Neural crest cell (in vitro differentiated cells): Measurements from ENCODE around the gene FSCN2. TPM values are rescaled to one million over a fixed set of nuclear protein-coding genes. Genes with fewer than 3 reads are reported as not detected.

Experiments used
- DNase-seq: peaks from one replicate; pipeline ENCODE4 v3.0.0; 2021; ENCODE audit warnings: low read depth, mixed read lengths, low spot score
- H3K27ac Mint-ChIP-seq: one replicate; pipeline ENCODE4 v1.8.0; 2021; ENCODE audit warnings: mild to moderate bottlenecking, mixed read lengths; ENCODE audit not compliant: unreplicated experiment
- H3K27me3 Mint-ChIP-seq: 2 replicates; pipeline ENCODE4 v1.8.0; 2021; ENCODE audit warnings: low read depth, mild to moderate bottlenecking, mixed read lengths
- H3K36me3 Mint-ChIP-seq: 2 replicates; pipeline ENCODE4 v1.8.0; 2021; ENCODE audit warnings: low read depth, mild to moderate bottlenecking, mixed read lengths
- H3K4me1 Mint-ChIP-seq: 2 replicates; pipeline ENCODE4 v1.8.0; 2021; ENCODE audit warnings: mixed read lengths
- H3K4me3 Mint-ChIP-seq: one replicate; pipeline ENCODE4 v1.8.0; 2021; ENCODE audit warnings: mild to moderate bottlenecking, mixed read lengths
- H3K9me3 Mint-ChIP-seq: 2 replicates; pipeline ENCODE4 v1.8.0; 2021; ENCODE audit warnings: mixed read lengths
- total RNA-seq: library from RNA; stranded (reverse); gene quantifications from 2 replicates; pipeline ENCODE4 v1.2.1, GENCODE V29; 2021
- TF ChIP-seq, protein P1 (sequence below): fragments of 200-600 bp; sonication (generic); conservative IDR thresholded peaks from 2 replicates; pipeline ENCODE4 v1.5.0; 2021; ENCODE audit warnings: antibody characterized with exemption, mild to moderate bottlenecking

The FSCN2 gene
- total RNA-seq, 1 donor from 2014 or later = 0.56 TPM

DNA sequence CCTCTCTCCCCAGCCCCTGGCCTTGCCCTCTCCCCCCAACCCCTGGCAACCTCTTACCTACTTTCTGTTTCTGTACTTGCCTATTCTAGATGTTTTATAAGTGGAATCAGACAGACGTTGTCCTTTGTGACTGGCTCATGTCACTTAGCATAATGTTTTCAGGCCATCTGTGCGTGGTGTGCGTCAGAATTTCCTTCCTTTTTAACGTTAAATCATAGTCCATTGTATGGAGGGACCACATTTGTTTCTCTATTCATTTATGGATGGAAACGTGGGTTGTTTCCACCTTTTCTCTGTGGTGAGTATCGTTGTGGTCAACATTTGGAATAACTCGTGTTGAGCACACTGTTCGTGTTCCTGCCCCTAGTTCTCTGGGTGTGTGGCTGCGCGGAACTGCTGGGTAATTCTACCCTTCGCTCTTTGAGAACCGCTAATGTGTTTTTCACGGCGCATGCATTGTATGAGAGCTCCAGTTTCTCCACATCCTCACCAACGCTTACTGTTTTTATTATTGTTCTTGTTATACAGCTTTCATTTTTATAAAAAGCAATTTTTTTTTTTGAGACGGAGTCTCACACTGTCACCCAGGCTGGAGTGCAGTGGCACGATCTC is 41.9 kb upstream of the FSCN2 start:
- H3K4me1 Mint-ChIP-seq = peaks cover 48% of the 10 kb centered on the region
- H3K4me3 Mint-ChIP-seq = peak overlapping the region; percentile 39
- H3K27ac Mint-ChIP-seq = no peak overlapping the region
- DNase-seq = no peak
- TF ChIP-seq, protein P1, sequence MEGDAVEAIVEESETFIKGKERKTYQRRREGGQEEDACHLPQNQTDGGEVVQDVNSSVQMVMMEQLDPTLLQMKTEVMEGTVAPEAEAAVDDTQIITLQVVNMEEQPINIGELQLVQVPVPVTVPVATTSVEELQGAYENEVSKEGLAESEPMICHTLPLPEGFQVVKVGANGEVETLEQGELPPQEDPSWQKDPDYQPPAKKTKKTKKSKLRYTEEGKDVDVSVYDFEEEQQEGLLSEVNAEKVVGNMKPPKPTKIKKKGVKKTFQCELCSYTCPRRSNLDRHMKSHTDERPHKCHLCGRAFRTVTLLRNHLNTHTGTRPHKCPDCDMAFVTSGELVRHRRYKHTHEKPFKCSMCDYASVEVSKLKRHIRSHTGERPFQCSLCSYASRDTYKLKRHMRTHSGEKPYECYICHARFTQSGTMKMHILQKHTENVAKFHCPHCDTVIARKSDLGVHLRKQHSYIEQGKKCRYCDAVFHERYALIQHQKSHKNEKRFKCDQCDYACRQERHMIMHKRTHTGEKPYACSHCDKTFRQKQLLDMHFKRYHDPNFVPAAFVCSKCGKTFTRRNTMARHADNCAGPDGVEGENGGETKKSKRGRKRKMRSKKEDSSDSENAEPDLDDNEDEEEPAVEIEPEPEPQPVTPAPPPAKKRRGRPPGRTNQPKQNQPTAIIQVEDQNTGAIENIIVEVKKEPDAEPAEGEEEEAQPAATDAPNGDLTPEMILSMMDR = no peak
- H3K36me3 Mint-ChIP-seq = no peaks in the 10 kb centered on the region
- H3K9me3 Mint-ChIP-seq = no peaks in the 10 kb centered on the region
- H3K27me3 Mint-ChIP-seq = peaks cover 4% of the 10 kb centered on the region

DNA sequence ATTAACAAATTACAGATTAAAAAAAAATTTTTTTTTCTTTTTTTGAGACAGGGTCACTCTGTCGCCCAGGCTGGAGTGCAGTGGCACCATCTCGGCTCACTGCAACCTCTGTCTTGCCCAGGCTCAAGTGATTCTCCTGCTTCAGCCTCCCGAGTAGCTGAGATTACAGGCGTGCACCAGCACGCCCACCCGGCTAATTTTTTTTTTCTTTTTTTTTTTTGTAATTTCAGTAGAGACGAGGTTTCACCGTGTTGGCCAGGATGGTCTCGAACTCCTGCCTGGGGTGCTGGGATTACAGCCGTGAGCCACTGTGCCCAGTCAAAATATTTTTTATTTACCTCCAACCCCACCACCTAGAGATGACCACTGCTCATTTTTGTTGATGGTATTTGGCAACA is 41.1 kb upstream of the FSCN2 start:
- H3K4me3 Mint-ChIP-seq = peak overlapping the region; percentile 78
- DNase-seq = no peak
- peaks cover 45% of the 10 kb centered on the region for H3K4me1 Mint-ChIP-seq
- no peaks in the 10 kb centered on the region for H3K36me3 Mint-ChIP-seq
- H3K27ac Mint-ChIP-seq = no peak overlapping the region
- H3K27me3 Mint-ChIP-seq = peaks cover 8% of the 10 kb centered on the region
- TF ChIP-seq, protein P1 = no peak
- H3K9me3 Mint-ChIP-seq = no peaks in the 10 kb centered on the region

DNA sequence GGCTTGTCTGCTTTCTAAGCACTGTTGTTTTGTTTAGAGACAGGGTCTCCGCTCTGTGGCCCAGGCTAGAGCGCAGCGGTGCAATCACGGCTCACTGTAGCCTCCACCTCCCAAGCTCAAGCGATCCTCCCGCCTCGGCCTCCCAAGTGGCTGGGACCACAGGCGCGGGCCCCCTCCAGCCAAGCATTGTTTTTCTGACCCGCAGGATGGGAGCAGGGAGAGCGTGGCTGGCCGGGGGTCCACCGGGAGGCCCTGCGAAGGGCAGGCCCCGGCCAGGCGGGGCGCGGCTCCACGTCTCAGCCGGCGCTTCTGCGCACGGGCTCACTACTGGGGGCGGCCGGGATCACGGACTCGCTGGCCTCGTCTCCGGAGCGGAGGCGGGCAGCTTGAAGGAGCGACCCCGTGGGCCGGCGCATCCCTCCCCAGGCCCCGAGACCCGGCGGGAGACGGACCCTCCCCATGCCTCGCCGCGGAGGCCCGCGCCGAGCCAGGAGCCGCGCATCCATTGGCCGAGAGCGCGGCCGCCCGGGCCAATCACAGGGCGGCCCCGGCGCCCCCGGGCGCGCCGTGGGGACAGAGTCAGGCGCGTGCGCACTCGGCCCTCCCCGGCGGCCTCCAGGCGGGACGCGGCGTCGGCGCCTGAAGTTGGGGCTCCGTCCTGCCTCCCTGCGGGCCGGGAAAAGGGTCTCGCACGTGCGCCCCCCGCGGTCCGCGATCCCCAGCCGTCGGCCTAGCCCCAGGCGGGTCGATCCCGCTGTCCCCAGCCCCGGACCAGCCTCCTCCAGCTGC is 40.5 kb upstream of the FSCN2 start:
- no peak overlapping the region for H3K27ac Mint-ChIP-seq
- peaks cover 43% of the 10 kb centered on the region for H3K4me1 Mint-ChIP-seq
- no peaks in the 10 kb centered on the region for H3K36me3 Mint-ChIP-seq
- peak; percentile 74 for DNase-seq
- peak overlapping the region; percentile 78 for H3K4me3 Mint-ChIP-seq
- no peaks in the 10 kb centered on the region for H3K9me3 Mint-ChIP-seq
- peaks cover 13% of the 10 kb centered on the region for H3K27me3 Mint-ChIP-seq
- TF ChIP-seq, protein P1 = no peak

DNA sequence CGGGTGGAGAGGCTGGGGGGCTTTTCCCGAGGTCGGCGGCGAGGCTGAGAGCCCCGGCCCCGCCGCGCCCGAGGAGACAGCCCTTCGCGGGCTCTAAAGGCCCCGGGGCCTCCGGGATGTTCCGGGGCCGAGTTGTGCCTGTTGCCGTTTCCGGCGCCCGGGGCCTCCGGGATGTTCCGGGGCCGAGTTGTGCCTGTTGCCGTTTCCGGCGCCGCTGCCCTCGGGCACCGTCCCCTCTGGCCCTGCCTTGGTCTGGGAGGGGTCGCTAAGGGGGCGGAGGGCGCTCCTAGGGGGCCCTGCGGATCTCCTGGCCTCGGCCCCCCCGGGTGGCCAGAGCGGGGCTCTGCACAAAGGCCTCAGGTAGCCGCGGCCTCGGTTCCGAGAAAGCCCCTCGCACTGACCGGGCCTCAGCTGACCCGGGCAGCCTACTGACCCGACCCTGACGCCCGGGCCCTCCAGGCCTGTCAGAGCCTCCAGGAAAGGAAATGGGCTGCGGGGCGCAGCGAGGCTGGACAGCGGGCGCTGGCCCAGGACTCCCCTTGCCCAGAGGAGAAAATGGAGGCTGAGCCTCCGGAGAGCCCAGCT is 39.8 kb upstream of the FSCN2 start:
- H3K9me3 Mint-ChIP-seq = no peaks in the 10 kb centered on the region
- TF ChIP-seq, protein P1 = no peak
- no peak overlapping the region for H3K27ac Mint-ChIP-seq
- no peak overlapping the region for H3K4me3 Mint-ChIP-seq
- H3K27me3 Mint-ChIP-seq = peaks cover 13% of the 10 kb centered on the region
- H3K36me3 Mint-ChIP-seq = no peaks in the 10 kb centered on the region
- H3K4me1 Mint-ChIP-seq = peaks cover 36% of the 10 kb centered on the region
- DNase-seq = no peak

DNA sequence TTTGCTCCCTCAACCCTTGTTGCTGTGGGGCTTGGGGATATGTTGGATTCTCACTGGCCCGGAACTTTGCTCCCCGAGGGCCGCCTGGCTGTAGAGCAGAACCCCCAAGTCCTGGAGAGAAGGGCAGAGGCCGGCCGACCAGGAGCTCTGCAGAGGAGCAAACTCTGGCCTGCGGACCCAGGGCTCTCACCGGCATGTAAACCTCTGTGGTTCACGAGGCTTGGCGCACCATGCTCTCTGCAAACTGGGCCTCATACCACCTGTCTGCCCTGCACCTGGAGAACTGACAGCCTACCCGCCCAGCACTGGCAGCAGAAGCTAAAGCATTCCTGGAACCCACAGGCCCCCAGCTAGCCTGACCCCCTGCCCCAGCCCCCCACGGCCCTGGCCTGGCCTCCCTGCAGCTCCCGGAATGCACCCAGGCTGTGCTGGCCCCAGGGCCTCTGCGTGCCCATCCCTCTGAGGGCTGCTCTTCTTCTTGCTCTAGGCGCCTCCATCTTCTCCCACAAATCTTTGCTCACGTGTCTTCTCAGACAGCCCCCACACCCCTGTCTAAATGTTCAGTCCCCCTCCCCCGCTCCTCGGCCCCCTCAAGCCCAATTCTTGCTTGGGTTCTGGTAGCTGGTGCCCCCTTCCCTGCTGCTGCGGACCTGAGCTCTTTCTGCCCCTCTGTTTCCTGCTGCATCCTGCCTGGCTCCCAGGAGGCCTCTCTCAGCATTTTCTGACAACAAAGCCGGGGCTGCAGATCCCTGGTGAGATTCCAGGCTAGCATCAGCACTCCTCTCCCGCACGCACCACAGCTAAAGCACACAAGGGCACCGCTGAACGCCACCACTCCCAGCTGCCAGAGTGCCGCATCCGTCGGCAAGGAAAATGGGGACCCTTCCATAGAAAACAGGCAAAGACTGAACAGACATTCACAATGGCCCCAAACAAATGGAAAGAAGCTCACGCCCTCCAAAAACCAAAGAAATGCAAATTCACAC is 38.9 kb upstream of the FSCN2 start:
- no peak for DNase-seq
- H3K4me3 Mint-ChIP-seq = peak overlapping the region; percentile 77
- H3K27ac Mint-ChIP-seq = peak overlapping the region; percentile 65
- TF ChIP-seq, protein P1 = no peak
- H3K4me1 Mint-ChIP-seq = peaks cover 33% of the 10 kb centered on the region
- H3K9me3 Mint-ChIP-seq = no peaks in the 10 kb centered on the region
- H3K27me3 Mint-ChIP-seq = peaks cover 13% of the 10 kb centered on the region
- no peaks in the 10 kb centered on the region for H3K36me3 Mint-ChIP-seq
